HG02938 (cell line): Measurements from ENCODE around the gene RCAN2.

Source experiments
- ATAC-seq: cut with Tn5 transposase; IDR thresholded peaks from one replicate; pipeline ENCODE4 v1.9.1; 2021; ENCODE audit warnings: mild to moderate bottlenecking, moderate library complexity; ENCODE audit not compliant: unreplicated experiment

Gene RCAN2

DNA sequence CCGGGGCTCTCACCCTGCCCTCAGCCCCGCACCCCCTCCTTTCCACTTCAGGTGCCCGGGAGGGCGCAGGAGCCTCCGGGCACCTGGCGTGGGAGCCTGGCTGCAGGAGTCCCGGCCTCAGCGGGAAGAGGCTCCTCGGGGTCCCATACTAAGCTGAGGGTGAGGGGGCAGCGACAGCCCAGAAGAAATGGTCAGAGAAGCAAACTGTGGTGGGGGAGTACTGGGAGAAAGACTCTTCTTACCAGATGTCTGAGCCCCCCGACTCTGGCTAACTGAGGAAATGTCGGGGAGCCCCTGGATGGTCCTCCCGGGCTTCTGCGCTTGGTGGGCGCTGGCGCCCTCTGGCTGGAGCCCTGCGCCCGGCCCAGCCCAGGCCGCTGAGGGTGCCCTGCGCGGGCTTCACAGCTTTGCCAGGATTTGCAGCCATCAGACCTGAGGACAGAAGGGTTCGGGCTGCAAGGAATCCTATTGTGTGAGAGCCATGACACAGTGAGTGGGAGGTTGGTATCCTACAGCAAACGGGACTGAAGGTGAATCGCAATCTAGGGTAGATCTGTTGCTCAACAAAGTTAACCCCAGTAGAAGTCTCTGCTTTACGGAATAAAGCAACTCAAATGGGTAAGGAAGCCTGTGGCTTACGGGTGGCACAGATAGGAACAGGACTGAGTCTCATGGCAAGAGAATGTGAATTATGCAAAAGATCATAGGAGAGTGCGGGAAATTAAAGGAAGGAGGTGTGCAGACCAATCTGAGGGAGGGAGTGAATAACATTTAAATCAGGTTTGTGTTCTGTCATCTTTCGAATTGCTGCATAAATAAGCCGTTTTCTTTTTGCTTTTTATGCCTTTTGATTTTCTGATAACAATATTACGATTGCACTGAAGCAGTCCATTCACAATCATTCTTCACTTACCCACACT, 639 bp upstream of the RCAN2 start:
- ATAC-seq, result peak; percentile 40

DNA sequence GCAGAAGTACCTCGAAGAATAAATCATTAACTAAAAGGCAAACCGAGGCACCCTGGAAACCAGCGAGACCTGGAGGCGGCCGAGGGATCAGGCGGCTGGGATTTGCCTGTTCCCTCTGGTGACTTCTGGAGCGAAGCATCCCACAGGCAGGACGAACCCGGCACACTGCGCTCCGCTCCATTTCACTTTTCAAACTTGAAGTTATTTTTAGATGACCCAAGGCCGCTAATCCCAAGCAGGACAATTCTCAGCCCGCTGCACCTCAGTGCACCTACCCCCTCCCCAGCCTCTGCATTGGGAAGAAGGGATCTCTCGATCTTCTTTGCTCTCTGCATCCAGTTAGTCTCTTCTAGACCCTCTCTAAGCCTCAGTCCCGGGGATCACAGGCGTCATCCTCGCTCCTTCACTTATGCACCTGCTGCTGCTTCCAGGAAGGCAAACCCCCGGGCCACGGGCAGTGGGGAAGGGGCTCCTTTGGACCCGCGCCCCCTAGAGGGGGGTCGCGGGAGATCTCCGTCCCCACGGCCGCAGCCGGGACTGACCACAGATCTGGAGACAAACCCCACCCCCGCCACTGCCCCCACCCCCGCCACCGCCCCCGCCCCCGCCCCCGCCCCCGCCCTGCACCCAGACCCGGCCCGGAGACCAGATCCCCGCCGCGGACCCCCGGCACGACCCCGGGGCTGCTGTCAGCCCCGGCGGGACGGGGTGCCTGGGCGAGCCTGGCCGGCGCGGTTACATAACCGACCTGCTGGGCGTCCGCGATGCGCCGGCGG, 636 bp downstream of the RCAN2 start:
- ATAC-seq, result no peak

DNA sequence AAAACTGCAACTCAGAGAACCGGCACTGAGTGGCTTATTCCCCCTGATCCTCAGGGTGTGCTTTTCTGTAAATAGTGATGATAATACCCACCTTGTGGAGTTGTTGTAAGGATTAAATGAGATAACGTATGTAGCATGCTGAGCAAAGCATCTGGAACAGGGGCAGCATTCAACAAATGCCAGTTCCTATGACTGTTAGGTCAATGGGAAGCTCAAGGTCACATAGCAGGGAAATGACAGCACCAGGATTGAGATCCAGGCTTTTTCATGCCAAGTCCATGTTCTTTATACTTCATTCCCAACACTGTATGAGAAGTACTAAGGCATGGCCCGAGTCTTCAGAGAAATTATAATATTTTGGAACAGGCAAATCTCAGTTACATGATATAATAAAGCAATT, 5.1 kb downstream of the RCAN2 start:
- ATAC-seq, result no peak

DNA sequence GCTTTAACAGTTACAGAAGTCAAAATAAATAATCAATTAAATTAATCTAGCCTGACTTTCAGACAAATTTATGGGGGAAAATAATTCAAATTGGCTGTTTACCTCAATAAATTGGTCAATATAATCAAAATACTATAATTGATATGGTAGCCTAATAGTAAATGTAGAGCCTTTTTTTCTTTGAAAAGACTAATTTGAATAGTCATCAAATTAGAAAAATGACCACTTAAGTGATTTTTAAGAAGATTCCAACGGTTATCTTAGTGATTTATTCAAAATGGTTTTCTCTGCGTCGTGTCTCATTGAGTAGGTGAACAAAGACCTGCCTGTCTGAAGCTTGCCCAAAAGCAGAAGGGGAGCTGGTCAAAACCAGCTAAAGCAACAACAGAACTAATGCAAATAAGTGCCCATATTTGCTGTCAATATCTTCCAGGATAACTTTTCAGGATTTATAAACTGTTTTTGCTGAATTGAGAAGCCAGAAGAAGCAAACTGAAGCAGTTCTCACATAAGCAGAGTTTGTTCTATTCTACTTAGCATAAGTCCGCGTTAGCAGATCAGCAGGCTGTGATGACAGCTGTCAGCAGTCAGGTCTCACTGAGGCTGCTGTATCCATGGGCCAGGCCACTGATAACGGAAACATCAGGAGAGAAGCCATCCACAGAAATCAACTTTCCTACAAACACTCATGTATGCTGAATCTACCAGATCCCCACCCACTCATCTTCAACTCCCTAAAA, 7.0 kb downstream of the RCAN2 start:
- no peak for ATAC-seq

DNA sequence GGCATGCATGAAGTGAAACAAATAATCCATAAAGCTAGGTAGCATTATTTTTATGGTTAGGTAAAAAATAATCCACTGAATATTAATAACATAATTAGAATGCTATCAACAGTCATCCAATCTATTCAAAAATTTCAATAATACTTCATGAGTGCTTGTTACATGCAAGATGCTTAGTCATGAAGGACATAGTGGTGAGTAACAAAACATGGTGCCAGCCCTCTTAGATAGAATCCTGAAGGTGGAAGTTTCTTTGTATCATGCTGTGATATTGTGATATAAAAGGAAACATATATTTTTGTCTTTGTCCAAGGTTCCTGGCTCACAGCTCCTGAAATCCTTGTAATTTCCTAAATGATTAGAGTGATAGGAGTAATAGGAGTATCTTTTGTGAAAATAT, 14.9 kb downstream of the RCAN2 start:
- no peak for ATAC-seq

DNA sequence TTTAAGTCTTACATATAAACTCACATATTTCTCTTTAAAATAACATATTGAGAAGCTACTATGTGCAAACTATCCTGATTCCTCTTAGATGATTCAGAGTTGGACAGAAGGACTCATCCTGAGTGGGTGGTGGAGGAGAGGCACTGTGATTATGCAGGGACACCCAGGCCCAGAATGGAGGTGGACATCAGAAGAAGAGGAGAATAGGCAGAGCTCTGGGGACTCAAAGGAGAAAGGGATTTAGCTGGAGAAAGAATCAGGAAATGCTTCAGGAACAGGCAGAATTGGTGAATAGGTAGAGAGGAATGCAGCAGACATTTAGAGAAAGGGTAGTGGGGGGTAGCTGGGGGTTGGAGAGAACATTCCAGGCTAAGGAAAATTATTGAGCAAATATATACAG, 17.4 kb downstream of the RCAN2 start:
- no peak for ATAC-seq

DNA sequence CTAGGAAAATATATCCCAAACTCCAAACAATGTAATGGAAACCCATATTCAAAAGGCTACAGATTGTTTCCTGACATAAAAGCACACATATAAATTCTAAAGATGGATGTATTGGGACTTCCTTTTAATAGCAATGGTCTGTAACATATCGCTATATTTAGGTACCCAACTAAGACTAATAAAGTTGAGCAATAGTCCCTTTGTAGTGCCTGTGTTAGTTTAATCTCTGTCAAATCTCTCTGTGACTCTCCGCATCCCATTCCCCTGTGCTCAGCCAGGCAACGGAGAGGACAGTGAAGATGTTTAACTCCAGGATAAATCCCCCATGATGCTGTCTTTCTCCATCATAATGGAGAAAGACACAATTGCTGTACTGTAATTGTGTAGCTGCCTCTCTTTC, 19.0 kb downstream of the RCAN2 start:
- ATAC-seq, result no peak

DNA sequence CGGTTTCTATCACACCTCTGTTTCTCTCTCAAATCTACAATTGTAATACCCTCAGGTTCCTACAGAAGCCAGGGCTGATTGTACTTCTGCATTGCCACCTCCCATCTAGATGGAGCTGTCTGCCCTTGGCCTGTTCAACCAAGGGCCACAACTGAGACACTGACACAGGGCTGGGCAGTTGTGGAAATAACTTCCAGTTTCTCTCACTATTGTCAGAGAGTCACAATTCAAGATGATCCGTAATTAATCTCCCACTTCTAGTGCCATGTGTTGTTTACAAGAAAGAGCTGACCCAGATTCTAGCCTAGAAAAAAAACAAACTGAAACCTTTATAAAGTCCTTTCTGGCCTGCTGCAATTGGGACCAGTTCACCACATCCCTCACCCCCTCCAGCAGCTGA, 22.2 kb downstream of the RCAN2 start:
- no peak for ATAC-seq

DNA sequence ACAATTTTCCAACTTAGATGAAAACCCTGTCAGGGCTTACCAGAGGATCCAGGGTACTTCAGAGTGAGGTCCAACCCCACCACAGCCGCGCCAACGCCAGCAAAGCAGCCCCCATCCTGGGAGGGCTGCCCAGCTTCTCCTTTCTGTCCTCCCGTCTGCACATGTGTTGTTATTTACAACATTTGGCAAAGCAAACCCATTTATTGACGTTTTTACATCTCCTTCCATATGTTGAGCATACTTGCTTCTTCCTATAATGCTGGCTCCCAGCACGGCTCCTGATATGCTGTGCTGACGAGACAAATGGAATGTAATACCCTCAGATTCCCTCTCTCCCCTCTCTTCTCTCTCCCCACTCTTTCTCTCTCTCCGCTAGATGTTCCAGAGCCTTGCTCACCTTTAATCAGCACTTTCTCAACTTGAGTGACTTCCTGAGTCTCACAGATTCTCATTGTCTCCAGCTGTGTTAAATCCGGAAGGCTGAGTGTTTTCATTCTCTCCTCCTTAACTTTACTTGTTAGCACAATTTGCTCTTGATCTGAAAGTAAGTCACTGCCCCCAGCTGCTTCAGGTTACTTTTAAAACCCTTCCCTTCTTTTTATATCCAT, 22.7 kb downstream of the RCAN2 start:
- ATAC-seq, result no peak

DNA sequence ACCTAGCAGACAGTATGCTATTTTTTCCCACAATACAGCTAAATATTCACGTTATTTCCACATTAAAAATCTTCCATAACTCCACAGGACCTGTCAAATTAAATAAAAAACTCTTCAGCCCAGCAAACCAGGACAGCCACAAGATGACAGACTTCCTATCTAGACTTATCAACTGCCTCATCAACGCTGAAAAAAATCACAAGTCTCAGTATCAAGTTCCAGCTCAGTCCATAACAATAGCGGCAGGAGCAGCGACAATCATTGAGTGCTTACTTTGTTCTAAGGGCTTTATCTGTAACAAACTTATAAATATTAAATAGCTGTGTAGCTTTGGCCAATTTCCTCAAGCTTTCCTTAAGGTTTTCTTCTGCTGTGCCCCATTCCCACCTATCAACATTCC, 24.7 kb downstream of the RCAN2 start:
- no peak for ATAC-seq

DNA sequence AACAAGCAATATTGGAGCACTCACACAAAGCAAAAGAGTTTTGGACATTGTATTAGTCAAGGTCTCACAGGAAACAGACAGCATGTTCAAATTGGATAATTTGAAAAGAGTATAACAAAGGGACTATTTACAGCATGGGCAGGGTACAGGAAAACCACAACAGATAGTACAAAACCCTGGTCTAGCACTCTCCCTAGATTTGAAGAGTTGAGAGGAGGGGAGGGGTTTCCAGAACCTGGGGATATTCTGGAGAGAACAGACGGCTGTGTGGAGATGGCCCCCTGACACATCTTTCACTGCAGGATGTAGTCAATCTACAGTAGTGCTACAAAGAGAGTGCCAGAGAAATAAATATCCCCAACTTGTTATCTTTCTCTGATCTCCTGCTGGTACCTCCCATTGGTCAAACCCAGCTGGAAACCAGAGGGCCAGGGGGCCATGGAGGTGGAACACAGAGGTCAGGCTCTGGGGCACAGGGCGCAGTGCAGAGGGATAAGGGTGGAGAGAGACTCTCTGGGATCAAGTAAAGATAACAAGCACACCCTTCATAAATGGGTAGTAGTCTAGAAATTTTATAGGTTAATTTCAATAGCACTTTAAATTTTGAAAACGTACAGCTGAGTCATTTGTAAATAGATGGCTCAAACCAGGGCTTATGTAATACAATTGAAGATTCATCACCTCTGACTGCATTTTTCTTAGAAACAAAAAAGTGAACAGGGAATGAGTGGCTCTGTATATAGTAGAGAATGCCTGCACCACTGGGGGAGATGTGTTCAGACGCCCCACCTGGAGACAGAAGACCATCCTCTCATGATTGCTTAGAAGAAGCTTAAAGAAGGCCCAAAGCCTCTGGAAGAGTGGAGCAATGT, 25.7 kb downstream of the RCAN2 start:
- no peak for ATAC-seq

DNA sequence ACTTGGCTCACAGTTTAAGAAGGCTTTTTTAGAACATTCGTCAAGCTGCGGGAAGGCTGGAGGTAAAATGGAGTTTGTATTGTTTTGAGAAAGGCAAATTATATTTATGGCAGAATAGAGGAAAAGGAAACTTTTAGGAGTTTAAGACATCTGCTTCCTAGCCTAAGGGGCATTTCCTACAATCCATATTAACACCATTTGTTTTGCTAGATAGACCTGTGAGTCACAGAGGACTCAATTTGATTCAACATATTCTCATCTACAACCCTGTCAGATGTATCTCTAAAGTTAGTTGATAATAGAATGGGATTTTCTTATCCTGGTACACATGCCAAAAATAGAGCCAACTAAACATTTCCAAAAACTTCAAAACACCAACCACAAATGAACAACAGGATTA, 35.0 kb downstream of the RCAN2 start:
- no peak for ATAC-seq

DNA sequence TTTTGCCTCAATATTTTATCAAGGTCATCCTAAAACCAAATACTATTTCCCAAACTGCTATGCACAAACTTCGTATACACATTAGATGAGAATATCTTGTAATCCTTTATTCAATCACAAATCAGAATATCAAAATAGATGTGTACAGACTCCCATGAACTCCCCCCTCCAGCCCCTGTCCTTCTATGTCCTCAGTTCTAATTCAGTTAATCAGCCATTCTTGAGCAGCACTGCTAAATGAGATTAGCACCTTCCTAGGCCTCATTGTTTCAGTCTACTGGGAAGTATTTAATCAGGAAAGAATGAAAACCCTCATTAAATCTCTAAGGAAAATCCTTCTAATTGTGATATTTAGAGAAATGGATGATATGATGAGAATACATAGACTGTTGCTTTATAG, 36.6 kb downstream of the RCAN2 start:
- ATAC-seq, result no peak

DNA sequence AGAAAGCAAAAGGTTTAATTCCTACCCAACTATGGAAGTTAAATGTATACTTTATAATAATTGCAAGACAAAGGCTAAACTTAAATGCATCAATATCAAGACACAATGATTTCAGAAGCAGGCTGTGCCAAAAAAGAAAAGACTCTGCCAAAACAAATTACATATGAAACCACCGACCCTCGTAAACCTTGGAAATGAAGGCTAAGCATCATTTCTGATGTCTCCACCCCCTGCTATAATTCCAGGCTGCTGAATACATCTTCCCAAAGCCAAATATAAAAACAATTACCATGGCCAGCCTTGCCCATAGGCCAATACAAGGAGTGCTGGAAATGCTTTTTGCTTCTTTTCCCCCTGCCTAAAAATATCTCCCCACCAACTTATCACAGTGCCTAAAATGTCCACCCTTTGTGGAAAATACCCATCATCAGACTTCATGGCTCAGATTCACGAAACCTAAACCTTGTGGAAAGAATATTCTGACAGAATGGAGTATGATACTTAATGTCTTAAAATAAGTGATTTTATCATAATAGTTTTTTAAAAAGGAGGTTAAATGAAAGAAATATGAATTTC, 37.4 kb downstream of the RCAN2 start:
- no peak for ATAC-seq

DNA sequence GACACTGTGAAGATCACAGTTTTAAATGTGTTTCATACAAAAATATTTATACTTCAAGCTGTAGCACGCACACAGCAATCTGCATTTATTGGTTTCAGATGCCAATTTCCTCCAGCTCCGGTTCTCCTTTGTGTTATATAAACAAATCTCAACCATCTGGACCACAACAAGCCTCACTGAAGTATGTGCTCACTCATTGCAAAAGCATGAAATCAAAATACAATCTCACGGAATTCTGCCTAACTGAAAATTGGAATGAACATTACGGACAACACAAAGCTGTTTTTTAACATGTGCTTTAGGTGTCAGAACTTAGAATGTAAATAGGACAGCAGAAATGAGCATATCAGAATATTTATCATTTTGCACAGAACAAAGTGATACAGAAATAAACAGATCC, 38.0 kb downstream of the RCAN2 start:
- ATAC-seq, result no peak

DNA sequence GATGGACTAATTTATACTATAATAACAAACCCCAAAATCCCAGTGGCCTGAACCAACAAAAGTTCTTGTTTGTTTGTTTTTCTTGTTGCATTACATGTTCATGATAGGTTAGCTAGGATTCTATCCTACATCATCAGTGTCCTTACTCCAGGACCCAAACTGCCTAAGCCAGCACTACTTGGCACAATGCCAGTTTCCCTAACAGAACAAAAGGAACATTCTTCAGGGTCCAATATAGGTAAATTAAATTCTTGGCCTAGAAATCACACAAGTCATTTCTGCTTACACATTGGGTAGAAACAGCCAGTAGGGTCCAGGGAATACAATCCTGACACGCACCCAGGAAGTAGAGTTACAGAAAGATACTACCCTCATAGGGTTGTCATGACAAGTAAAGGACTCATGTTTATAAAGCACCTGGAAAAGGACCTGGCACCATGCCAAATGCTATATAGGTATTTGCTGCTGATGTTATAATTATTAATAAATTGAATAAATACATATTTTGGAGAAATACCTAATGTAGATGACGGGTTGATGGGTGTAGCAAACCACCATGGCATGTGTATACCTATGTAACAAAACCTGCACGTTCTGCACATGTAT, 38.8 kb downstream of the RCAN2 start:
- no peak for ATAC-seq

DNA sequence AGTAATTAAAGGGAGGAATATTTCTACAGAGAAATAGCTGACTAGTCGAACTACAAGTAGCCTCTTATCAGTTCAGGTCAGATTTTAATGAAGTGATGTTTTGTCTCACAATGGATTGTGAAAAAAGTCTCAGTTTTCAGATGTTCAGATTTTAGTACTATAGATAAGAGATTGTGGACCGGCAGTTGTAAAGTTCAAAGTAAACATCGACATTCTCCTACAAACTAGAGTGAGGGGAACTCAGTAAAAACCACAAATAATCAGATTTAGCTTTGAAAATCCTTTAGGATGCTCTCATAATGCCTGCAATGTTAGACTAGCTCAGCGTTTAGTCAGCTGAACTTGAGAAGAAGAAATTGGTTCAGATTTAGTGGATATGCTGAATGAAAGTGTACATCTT, 39.9 kb downstream of the RCAN2 start:
- ATAC-seq, result no peak

DNA sequence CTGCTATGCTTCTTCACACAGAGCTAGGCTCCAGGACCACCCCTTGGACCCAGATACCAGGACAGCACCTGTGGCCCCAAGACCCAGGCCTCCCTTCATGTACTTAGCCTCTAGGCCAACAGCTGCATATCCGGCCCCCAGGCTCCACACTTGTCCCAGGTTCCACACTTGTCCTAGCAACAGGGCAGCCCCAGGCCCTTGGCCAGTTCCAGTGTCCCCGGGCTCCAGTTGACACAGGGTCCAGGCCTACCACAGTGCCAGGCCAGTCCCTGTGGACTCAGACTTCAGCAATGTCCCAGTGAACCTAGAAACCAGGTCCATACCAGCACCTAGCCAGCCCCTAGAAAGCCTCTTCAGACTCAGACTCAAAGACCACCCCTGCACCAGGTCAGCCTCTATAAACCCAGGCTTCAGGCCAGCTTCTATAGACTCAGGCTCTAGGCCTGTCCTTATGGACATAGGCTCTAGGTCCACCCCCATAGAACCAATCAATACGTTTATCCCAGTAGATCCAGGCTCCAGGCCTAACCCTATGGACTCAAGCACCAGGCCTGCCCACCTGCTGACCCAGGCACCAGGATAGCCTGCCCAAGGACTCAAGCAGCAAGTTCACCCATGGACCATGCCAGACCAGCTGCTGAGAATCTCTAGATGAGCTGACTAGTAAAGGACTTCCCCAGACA, 46.3 kb downstream of the RCAN2 start:
- ATAC-seq, result no peak

DNA sequence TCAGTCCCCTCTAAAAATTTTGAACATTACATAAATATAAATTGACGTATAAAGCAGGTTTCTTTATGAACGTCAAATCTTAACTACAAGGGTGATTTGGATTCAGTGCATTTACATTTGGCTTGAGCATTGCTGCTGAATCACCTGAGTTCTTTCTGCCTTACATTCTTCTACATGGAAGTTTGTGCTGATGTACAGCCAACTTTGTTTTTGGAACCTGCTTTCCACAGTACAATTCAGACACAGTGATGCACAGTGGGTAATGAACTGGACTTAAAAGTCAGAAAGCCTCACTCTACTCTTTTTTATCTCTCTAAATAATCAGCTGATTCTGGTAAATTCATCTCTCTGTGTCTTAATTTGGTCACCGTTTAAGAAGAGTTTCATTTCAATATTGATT, 47.6 kb downstream of the RCAN2 start:
- ATAC-seq, result no peak
